ENCODE measurements around the gene CLUH.

The CLUH gene

DNA sequence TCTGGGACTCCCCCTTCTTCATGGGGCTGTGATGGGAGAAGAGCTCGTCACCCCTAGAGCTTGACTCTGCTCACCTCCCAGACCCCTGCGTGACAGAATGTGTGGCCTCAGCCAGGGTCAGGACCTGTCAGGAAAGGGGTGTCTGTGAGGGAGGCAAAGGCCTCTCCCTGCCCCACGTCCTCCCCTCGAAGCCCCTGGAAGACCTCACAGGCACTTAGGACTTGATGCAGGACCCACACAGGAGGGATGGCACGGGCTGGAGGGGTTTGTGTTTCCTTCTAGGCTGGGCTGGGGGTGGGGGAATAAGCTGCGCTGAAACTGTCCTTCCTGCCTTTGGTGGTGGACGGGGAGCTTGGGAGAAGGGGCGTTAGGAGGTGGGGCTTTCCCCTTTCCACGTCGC lies 11.0 kb upstream of the CLUH start:
- DNase-seq (ENCODE audit: low read depth): no peak
- TF ChIP-seq, protein P1, sequence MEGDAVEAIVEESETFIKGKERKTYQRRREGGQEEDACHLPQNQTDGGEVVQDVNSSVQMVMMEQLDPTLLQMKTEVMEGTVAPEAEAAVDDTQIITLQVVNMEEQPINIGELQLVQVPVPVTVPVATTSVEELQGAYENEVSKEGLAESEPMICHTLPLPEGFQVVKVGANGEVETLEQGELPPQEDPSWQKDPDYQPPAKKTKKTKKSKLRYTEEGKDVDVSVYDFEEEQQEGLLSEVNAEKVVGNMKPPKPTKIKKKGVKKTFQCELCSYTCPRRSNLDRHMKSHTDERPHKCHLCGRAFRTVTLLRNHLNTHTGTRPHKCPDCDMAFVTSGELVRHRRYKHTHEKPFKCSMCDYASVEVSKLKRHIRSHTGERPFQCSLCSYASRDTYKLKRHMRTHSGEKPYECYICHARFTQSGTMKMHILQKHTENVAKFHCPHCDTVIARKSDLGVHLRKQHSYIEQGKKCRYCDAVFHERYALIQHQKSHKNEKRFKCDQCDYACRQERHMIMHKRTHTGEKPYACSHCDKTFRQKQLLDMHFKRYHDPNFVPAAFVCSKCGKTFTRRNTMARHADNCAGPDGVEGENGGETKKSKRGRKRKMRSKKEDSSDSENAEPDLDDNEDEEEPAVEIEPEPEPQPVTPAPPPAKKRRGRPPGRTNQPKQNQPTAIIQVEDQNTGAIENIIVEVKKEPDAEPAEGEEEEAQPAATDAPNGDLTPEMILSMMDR (IDR thresholded peaks at IDR 0.05; ENCODE audit: low read depth, low read length, missing control alignments): no peak
- H3K4me3 ChIP-seq (ENCODE audit: low read depth, low read length): no peak overlapping the region

DNA sequence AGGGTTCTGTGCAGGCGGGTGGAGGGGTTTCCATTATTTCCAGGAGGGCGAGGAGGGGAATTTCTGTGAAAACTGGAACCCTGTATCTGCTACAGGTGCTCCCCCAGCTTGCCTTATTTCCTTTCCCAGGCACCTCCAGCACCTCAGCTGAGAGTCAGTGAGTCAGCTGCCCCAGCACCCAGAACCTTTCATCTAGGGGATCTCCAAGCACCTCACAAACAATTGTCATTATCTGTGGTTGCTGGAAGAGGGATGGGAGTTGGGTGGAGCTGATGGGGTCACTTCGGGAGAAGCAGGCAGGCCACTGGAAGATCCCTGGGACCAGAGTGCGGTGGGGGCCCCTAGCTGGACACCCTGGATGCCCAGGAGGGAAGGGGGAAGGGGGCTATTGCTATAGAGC lies 10.0 kb upstream of the CLUH start:
- no peak overlapping the region for H3K4me3 ChIP-seq (ENCODE audit: low read depth, low read length)
- TF ChIP-seq, protein P1 (IDR thresholded peaks at IDR 0.05; ENCODE audit: low read depth, low read length, missing control alignments): no peak

DNA sequence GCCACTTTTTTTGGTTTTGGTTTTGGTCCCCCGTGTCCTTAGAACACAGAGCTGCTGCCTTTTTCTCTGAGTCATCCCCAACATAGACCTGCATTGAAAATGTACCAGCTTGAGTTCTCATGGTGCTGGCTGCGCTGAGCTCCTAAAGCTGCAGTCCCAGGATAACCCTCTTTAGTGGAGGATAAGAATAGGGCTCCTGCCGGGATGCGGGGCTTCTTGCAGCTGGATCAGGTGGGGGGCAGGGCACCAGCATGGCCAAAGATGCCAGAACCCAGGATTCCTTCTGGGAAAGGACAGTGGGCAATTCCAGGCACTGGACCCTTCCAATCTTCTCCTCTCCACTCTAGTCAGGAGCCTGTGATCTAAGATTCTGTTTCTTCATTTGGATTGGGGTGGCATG lies 8.3 kb upstream of the CLUH start:
- TF ChIP-seq, protein P1 (IDR thresholded peaks at IDR 0.05; ENCODE audit: low read depth, low read length, missing control alignments): no peak
- no peak for DNase-seq (ENCODE audit: low read depth)
- H3K4me3 ChIP-seq (ENCODE audit: low read depth, low read length): no peak overlapping the region

More for the DNA sequence above, 10.0 kb upstream of the CLUH start:
- DNase-seq (ENCODE audit: low read depth): no peak

DNA sequence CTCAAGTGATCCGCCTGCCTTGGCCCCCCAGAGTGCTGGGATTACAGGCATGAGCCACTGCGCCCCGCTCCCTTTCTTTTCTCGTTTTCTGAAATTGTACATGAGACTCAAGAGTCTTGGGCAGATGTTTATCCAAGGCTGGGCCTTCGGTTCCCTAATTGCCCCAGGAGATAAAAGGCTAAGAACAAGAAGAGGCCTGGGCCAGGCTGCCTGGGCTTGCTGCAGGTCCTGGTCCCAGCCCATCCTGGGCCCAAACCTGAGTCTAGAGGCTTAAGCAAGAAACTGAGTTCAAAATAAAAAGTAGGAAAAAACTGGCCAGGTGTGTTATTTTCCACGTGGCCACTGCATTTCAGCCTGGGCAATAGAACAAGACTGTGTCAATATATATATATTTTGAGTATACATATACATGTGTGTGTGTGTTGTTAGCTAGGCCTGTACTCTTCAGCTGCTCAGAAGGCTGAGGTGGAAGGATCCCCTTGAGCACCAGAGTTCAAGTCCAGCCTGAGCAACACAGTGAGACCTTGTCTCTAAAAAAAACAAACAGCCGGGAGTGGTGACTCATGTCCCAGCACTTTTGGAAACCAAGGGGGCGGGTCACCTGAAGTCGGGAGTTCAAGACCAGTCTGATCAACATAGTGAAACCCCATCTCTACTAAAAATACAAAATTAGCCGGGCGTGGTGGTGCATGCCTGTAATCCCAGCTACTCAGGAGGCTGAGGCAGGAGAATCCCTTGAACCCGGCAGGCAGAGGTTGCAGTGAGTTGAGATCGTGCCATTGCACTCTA lies 6.8 kb upstream of the CLUH start:
- no peak for DNase-seq (ENCODE audit: low read depth)
- TF ChIP-seq, protein P1 (IDR thresholded peaks at IDR 0.05; ENCODE audit: low read depth, low read length, missing control alignments): no peak
- H3K4me3 ChIP-seq (ENCODE audit: low read depth, low read length): no peak overlapping the region

DNA sequence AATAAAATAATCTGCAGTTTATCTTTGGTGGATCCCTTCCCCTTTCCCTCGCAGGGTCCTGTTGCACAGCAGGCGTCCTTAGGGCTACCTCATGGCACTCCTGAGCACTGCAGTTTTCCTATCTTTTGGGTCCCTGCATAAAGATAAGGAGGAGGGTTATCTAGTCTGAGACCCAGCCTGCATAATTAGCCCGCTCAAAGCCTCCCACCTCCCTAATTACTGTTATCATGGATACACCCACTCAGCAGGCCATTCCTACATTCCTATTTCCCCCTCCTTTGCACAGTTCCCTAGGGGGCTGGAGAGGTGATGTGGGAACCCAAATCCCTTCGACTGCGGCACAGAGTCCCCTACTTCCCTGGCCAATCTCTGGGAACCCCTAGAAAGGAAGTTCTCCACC lies 5.1 kb upstream of the CLUH start:
- TF ChIP-seq, protein P1 (IDR thresholded peaks at IDR 0.05; ENCODE audit: low read depth, low read length, missing control alignments): no peak
- DNase-seq (ENCODE audit: low read depth): no peak
- no peak overlapping the region for H3K4me3 ChIP-seq (ENCODE audit: low read depth, low read length)

DNA sequence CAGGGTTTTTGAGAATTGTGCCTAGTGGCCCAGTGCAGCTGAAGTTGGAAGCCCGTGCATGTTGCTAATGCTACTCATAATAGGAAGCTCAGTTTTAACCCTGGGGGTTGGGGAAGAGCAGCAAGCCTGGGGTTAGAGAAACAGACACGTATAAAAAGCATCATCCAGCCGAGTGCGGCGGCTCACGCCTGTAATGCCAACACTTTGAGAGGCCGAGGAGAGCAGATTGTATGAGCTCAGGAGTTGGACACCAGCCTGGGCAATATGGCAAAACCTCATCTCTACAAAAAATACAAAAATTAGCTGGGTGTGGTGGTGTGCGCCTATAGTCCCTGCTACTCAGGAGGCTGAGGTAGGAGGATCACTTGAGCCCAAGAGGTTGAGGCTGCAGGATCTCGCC lies 2.3 kb upstream of the CLUH start:
- TF ChIP-seq, protein P1 (IDR thresholded peaks at IDR 0.05; ENCODE audit: low read depth, low read length, missing control alignments): no peak
- no peak for DNase-seq (ENCODE audit: low read depth)

More for the DNA sequence above, 2.3 kb upstream of the CLUH start:
- no peak overlapping the region for H3K4me3 ChIP-seq (ENCODE audit: low read depth, low read length)
